Mucosa of gallbladder (tissue), 1 donor: Measurements from ENCODE around the gene UNC119B. TPM values are rescaled to one million over a fixed set of nuclear protein-coding genes. Genes with fewer than 3 reads are reported as not detected.
A peak's percentile ranks its signal among the peaks of the same experiment; 100 is the strongest.
"Not testable (repeated sequence)": the region's sequence is repeated elsewhere in the genome, so short reads cannot be mapped to it uniquely, and the experiment has no call there.

Experiments
- DNase-seq: peaks from one replicate; pipeline ENCODE4 v3.0.0-alpha.2; 2020; ENCODE audit warnings: low spot score
- total RNA-seq: library from RNA; stranded (reverse); gene quantifications from one replicate; pipeline ENCODE4 v1.2.1, GENCODE V29; 2021
- donor health status: DM: no; HTN: no; CAD: no.

The UNC119B gene
- total RNA-seq, 1 donor from 2014 or later = 51.7 TPM

DNA sequence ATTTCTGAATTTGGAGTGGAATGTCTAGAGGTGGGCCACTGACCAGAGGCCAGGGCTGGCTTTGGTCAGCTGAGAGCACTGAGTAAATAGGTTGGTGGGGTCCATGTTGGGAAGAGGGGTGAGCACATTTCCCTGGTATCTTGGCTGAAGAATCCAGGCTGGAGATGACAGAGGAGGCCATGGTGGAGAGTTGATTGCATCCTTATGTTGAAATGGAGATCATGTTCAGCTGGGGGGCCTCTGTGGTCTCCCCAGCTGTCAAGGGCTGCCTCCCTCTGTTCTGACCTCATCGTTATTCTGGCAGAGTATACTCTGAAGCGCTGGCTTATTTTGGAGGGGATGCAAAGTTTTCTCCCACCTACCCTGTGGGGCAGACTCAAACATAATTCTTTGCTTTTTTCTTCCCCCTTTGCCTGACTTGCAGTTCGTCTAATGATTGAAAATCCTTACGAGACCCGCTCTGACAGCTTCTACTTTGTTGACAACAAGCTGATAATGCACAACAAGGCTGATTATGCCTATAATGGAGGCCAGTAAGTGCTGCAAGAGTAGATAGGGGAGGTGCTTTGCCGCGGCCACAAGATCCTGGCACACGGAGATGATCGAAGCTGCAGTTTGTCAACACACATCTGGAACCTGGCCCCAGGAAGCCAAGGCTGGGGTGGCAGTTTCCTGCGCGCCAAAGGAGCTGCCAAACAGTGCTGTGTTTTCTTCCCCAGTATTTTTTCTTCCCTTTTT, 9.4 kb downstream of the UNC119B start:
- peak; percentile 63 for DNase-seq

GRCh38 chr12:120720234-120720986, 10.2 kb downstream of the UNC119B start:
- no peak for DNase-seq

- no peak for DNase-seq
Measured at GRCh38 chr12:120720987-120721801, 10.9 kb downstream of the UNC119B start.

- DNase-seq = no peak
Measured at GRCh38 chr12:120721866-120722265, 11.6 kb downstream of the UNC119B start.

- no peak for DNase-seq
Measured at GRCh38 chr12:120722784-120723183, 12.5 kb downstream of the UNC119B start.

GRCh38 chr12:120724720-120725119, 14.5 kb downstream of the UNC119B start:
- no peak for DNase-seq

DNA sequence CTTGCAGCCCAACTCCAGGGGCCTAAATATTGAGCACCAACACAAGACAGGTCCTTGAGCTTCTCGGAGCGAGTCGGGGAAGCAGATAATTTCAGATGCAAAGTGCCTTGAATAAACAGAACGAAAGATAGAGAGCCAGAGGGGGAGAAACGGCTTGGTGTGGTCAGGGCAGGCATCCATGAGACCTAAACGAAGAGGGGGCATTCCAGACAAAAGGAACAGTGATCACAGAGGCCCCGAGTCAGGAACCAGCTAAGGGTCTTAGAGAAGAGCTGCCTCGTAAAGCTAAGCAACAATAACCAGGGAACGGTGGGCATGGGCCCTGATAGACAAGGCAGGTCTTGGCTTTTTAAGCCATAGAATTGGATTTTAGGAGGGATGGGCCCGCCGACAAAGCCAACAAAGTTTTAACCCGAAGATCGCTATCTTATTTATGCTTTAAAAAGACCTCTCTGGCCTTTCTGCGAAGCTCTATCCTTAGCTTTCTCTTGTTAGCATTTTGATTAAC, 14.9 kb downstream of the UNC119B start:
- DNase-seq = no peak

DNA sequence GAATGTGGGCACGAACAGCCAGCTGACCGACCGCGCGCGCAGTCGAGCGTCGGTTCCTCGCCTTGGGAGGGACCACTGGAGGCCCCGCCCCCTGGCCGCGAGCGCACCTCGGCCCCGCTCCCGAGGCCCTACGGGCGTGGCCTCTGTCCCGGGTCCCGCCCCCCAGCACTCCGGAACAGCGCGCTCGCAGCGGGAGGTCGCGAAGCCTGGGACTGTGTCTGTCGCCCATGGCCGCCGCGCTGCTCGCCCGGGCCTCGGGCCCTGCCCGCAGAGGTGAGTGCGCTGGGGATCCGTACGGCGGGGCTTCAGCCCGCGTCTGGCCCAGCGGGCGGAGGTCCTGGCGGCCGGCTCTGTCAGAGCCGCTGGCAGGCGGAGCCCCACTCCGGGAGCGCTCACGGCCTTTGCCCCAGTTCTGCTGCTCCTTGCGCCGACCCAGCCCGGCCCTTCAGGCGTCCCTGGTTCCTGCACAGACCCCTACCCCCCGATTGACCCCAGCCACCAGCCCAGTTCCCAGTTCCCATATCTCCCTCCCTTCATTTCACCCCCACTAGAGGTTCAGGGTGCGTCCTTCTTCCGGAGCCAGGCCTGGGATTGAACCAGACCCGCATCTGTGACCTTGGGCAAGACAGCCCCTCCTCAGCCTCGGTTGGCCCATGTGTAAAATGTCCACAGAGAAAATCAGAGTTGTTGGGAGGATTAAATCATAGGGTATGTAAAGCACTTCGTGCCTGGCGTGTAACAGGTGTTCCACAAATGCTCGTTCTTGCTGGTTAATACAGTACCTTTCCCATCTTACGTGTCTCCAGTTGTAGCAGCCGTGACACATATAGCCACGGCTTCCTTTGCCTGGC, 15.6 kb downstream of the UNC119B start, which contains the start of gene ACADS:
ACADS (plus strand) TSS at position 168 of the 851 bp plus-strand sequence; CDS start at position 228, 60 bp downstream.
- DNase-seq = peak; percentile 91

- no peak for DNase-seq
Measured at GRCh38 chr12:120726510-120726793, 16.2 kb downstream of the UNC119B start.

DNA sequence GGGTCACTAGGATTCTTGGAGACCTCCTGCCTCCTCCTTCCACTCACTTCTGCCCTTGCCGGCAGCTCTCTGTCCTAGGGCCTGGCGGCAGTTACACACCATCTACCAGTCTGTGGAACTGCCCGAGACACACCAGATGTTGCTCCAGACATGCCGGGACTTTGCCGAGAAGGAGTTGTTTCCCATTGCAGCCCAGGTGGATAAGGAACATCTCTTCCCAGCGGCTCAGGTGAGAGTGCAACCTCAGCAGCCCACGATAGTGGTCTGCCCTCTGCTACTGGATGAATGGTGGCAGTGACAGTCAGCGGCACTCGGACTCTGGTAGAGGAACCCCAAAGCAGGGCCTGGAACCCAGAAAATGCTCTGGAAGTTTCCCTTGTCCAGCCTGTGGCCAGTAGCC, 16.7 kb downstream of the UNC119B start:
- DNase-seq = no peak

GRCh38 chr12:120732198-120732597, 21.9 kb downstream of the UNC119B start:
- not testable (repeated sequence) for DNase-seq

- DNase-seq = no peak
Measured at GRCh38 chr12:120733574-120733973, 23.3 kb downstream of the UNC119B start.

DNA sequence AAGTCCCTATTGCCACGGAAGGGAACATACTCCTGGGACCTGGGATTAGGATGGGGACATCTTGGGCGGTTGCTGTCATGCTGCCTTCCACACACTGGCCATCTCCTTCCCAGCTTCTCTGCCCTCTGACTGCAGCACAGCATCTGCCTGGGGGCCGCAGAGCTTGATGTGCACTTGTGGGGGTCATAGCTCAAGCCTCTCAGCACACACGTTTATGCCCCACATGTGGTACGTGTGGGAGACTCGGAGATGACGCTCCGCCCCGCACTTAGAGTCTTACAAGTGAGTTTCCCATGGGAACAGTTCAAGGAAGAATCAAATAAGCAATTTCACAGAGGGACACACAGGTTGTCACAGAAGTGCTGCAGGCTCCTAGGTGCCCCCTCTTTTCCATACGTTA, 24.0 kb downstream of the UNC119B start:
- no peak for DNase-seq

GRCh38 chr12:120735181-120735580, 24.9 kb downstream of the UNC119B start:
- no peak for DNase-seq

DNA sequence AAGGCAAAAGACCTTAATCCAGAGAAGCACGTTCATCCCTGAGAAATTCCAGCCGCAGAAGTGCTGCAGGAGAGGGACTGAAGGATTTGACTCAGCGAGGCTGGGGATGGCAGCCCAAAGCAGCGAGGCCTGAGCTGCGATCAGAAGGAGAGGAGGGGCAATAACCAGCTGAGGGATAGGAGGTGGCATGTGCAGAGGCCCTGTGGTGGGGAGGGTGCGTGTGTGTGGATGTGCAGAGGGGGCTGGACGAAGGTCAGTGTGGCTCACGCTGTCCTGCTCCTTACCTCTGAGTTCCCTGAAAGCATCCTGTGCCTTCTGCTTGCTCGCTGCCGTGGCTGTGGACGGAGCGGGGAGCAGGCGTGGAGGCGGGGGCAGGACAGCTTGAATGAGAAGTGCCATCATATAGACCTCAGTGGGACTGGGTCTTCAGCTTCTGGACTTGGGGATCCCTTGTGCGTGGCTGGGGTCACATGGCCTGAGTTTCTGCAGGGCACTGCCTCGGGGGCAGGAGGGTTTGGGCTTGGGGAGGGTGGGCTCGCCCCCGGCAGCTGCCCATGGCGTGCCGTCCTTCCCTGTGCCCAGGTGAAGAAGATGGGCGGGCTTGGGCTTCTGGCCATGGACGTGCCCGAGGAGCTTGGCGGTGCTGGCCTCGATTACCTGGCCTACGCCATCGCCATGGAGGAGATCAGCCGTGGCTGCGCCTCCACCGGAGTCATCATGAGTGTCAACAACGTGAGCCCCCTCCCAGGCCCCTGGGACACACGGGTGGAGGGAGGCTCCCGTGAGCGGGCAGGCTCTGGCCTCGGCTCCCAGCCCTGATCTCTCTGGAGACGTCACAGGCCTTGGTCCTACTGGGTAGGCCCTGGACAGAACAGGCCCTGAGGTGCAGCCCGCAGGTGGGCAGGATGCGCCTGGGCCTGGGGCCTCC, 26.4 kb downstream of the UNC119B start:
- DNase-seq = no peak

GRCh38 chr12:120737557-120738251, 27.4 kb downstream of the UNC119B start:
- no peak for DNase-seq

DNA sequence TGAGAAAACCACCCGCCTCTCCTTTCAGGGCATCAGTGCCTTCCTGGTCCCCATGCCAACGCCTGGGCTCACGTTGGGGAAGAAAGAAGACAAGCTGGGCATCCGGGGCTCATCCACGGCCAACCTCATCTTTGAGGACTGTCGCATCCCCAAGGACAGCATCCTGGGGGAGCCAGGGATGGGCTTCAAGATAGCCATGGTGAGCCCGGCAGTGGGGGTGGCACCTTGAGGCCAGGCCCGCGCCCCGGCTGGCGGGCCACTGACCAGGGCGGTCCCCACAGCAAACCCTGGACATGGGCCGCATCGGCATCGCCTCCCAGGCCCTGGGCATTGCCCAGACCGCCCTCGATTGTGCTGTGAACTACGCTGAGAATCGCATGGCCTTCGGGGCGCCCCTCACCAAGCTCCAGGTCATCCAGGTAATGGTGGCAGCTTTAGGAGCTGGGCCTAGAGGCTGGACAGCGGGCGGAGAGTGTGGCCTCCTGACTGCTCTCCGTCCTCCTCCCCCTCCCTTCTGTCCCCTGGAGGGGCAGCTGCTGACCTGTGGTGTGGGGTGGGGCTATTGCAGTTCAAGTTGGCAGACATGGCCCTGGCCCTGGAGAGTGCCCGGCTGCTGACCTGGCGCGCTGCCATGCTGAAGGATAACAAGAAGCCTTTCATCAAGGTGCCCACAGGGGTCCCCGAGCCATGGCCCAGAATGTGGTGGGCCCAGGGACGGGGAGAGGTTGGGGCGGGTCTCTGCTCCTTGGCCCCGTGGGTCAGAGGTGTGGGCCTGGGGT, 28.2 kb downstream of the UNC119B start:
- no peak for DNase-seq

- DNase-seq = no peak
Measured at GRCh38 chr12:120739031-120739762, 28.9 kb downstream of the UNC119B start.
